Measurements from ENCODE around the gene CHPF.

CHPF gene

GRCh38 chr2:219531639-219532377, 11.8 kb downstream of the CHPF start:
- DNase-seq (ENCODE audit: low spot score), result no peak

- DNase-seq (ENCODE audit: low spot score), result peak; percentile 90
These were observed 13.3 kb downstream of the CHPF start for GRCh38 chr2:219530048-219530963.

GRCh38 chr2:219527472-219527871, 16.1 kb downstream of the CHPF start:
- no peak for DNase-seq (ENCODE audit: low spot score)

- DNase-seq (ENCODE audit: low spot score), result no peak
These were observed 16.6 kb downstream of the CHPF start for GRCh38 chr2:219527076-219527394.

GRCh38 chr2:219526320-219527075, 17.1 kb downstream of the CHPF start:
- DNase-seq (ENCODE audit: low spot score), result no peak

- DNase-seq (ENCODE audit: low spot score), result peak; percentile 76
These were observed 17.9 kb downstream of the CHPF start for GRCh38 chr2:219525533-219526232.

- DNase-seq (ENCODE audit: low spot score), result no peak
These were observed 18.8 kb downstream of the CHPF start for GRCh38 chr2:219524817-219525216.

- DNase-seq (ENCODE audit: low spot score), result no peak
These were observed 20.5 kb downstream of the CHPF start for GRCh38 chr2:219523031-219523671.

- peak; percentile 64 for DNase-seq (ENCODE audit: low spot score)
These were observed 21.2 kb downstream of the CHPF start for GRCh38 chr2:219522111-219523030.

- peak; percentile 80 for DNase-seq (ENCODE audit: low spot score)
These were observed 22.3 kb downstream of the CHPF start for GRCh38 chr2:219521066-219521880.

- no peak for DNase-seq (ENCODE audit: low spot score)
These were observed 23.5 kb downstream of the CHPF start for GRCh38 chr2:219520079-219520478.

- no peak for DNase-seq (ENCODE audit: low spot score)
These were observed 24.1 kb downstream of the CHPF start for GRCh38 chr2:219519526-219519916.

GRCh38 chr2:219517954-219518778, 25.4 kb downstream of the CHPF start:
- DNase-seq (ENCODE audit: low spot score), result no peak

- DNase-seq (ENCODE audit: low spot score), result no peak
These were observed 26.7 kb downstream of the CHPF start for GRCh38 chr2:219516888-219517287.

- DNase-seq (ENCODE audit: low spot score), result no peak
These were observed 27.6 kb downstream of the CHPF start for GRCh38 chr2:219515874-219516629.

GRCh38 chr2:219514836-219515235, 28.8 kb downstream of the CHPF start:
- DNase-seq (ENCODE audit: low spot score), result no peak

GRCh38 chr2:219514196-219514761, 29.3 kb downstream of the CHPF start, which contains the start of gene ASIC4:
Gene ASIC4 (plus strand): TSS chr2:219514482. CDS start chr2:219514725, 243 bp downstream.
- no peak for DNase-seq (ENCODE audit: low spot score)

All from D341Med (cell line).